ENCODE results near the gene PRKN. TPM values are rescaled to one million over a fixed set of nuclear protein-coding genes. Genes with fewer than 3 reads are reported as not detected.

PRKN gene
- total RNA-seq, 2 donors from 2014 or later = 7.6 to 7.9 TPM

DNA sequence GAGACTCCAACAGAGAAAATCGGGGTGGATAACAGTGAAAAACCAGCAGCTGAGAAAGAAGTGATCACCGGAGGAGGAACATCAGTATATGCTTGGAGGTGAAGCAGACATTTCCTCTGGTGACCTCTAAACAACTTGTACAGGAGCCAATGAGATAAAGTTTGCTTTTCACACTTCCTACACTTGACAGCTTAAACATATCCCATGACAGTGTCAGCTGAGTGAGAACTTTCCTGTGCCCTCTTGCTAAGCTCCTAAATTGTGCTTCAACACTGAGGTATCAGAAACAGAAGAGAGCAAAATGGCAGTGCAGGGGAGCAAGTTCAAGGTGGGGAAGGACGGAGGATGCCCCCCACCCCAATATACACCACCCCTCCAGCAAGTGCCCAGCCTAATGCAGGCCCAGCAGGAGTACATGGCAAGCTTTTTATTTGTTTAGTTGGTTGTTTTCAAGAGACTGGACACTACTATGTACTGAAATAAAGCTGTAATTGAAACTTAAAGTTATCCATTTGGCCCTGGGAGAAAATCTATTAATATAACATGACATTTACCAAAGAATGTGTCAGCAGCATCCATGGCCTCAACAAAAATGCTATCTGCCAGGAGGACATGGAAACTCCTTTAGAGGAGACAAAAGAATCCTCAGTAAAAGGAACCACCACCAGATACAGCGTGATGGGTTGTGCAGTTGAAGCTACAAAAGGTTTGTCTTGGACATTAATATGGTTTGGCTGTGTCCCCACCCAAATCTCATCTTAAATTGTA is 540.2 kb downstream of the PRKN start:
- intact Hi-C loops (cut with DNase I) = no loop called here
- no peak for DNase-seq (ENCODE audit: low spot score)

DNA sequence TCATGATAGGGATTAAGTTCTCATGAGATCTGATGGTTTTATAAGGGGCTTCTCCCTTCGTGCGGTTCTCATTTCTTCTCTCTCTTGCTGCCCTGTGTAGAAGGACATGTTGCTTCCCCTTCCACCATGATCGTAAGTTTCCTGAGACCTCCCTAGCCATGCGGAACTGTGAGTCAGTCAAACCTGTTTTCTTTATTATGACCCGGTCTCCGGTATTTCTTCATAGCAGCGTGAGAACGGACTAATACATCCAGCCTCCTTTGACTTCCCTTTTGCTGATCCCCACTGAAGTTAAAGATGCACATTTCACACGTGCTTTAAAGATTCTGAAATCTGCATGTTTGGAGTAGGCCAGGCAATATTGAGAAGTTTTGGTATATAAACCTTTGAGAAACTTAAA is 543.1 kb downstream of the PRKN start:
- no peak for DNase-seq (ENCODE audit: low spot score)
- intact Hi-C loops (cut with DNase I) = no loop called here

DNA sequence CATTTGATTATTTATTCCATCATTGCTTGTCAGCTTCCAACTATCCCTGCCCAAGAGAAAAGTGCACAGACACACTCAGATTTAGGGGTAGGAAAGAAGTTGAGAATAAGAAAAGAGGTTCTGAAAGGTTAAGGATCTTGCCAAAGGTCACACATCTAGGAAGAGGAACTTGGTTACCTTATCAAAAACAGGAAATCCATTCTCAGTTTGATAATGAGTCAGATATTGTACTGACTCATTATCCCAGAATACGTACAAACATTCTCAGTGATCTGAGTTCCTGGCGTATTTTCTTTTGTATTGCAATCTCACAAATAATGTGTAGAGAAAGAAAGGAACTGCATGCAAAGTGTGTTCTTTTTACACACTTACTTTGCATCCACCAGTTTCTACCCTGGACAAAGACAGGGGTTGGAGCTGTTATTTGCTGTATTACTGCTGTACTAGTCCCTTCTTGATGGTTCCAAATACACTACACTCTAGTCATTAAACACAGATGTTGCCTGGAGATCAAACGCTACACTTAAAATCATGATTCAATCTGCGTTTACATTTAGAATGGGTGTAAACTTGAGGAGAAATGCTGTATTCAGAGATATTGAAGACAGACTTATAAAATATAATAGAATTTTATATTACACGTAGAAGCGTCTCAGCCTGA is 545.7 kb downstream of the PRKN start:
- DNase-seq (ENCODE audit: low spot score) = no peak
- intact Hi-C loops (cut with DNase I) = no loop called here

- intact Hi-C loops (cut with DNase I) = no loop called here
- DNase-seq (ENCODE audit: low spot score) = no peak
Measured at GRCh38 chr6:162181111-162181510, 546.5 kb downstream of the PRKN start.

- intact Hi-C loops (cut with DNase I) = loop anchor here in 1 of 2 donors (1.0 kb wide), 1 partner anchor 12 kb away; no protein-coding TSS in a partner anchor
- no peak for DNase-seq (ENCODE audit: low spot score)
Measured at GRCh38 chr6:162179196-162179951, 548.2 kb downstream of the PRKN start.

DNA sequence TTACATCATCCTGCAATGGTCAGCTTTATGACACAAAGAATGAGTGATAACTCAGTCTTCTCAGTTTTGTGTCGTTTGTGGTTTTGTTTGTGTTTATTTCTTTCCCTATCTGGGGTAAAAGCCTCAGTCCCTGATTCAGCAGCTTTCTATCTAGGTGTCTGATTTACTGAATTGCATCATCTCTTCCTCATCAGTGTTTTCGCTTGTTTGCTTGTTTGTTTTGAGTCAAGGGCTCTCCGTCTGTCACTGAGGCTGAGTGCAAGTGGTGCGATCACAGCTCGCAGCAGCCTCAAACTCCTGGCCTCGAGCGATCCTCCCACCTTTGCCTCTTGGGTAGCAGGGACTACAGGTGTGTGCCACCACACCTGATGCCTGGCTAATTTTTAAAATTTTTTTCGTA is 548.9 kb downstream of the PRKN start:
- intact Hi-C loops (cut with DNase I) = loop anchor here in 1 of 2 donors (1.0 kb wide), 1 partner anchor 13 kb away; no protein-coding TSS in a partner anchor
- DNase-seq (ENCODE audit: low spot score) = no peak

- no peak for DNase-seq (ENCODE audit: low spot score)
- intact Hi-C loops (cut with DNase I) = no loop called here
Measured at GRCh38 chr6:162178266-162178665, 549.3 kb downstream of the PRKN start.

- no peak for DNase-seq (ENCODE audit: low spot score)
- intact Hi-C loops (cut with DNase I) = no loop called here
Measured at GRCh38 chr6:162177746-162178145, 549.8 kb downstream of the PRKN start.

- intact Hi-C loops (cut with DNase I) = no loop called here
- DNase-seq (ENCODE audit: low spot score) = no peak
Measured at GRCh38 chr6:162173466-162173865, 554.1 kb downstream of the PRKN start.

- intact Hi-C loops (cut with DNase I) = no loop called here
- no peak for DNase-seq (ENCODE audit: low spot score)
Measured at GRCh38 chr6:162165479-162165878, 562.1 kb downstream of the PRKN start.

DNA sequence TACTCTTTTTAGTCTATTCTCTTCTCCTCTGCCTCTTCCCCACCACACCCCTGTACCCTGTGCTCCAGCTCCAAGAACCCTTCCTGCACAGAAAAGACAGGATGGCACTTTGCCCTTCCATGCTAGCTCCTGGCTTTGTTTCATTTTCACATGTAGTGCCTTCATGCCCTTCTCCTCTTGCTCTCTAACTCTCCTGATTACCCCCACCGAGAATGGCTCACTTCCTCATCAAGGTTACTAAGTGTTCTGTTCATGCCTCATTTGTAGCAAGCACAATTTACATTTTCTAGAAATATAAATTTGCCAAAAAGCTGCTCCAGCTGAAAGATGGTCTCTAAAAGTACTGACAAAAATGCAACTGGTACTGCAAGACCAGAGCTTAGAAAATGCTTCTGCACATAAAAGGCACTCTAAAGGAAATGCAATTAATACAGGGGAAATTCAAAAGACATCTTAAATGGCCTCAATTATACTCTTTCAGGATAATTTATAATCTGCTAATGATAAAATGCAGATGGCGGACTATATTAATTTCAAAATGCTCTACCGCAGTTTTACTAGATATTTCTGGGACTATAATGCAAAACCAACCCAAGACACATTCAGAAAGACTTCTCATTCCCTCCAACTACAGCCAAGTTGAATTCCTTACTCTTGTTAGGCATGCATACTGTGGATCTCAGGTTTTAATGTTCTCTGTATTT is 570.2 kb downstream of the PRKN start:
- intact Hi-C loops (cut with DNase I) = no loop called here
- no peak for DNase-seq (ENCODE audit: low spot score)

- no peak for DNase-seq (ENCODE audit: low spot score)
- intact Hi-C loops (cut with DNase I) = no loop called here
Measured at GRCh38 chr6:162156146-162156545, 571.4 kb downstream of the PRKN start.

GRCh38 chr6:162154930-162155329 is 572.6 kb downstream of the PRKN start:
- no peak for DNase-seq (ENCODE audit: low spot score)
- intact Hi-C loops (cut with DNase I) = no loop called here

DNA sequence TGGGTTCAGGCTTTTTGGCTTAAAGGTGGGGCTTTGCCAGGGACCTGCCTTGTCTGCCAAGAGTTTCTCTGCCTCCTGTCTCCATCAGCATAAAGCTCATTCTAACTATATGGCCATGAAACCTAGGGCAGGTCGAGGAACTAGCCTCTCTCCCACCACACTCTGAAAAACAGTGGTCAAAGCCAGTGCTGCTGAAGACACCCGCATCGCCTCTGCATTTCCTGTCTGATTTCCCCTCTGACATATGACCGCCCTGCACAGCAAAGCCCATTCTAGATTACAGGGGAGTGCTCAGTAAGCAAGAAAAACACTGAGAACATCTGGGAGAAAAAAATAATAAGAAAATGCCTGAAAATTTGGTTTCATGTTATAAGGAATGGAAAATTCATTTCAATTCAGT is 573.6 kb downstream of the PRKN start:
- intact Hi-C loops (cut with DNase I) = no loop called here
- DNase-seq (ENCODE audit: low spot score) = no peak

DNA sequence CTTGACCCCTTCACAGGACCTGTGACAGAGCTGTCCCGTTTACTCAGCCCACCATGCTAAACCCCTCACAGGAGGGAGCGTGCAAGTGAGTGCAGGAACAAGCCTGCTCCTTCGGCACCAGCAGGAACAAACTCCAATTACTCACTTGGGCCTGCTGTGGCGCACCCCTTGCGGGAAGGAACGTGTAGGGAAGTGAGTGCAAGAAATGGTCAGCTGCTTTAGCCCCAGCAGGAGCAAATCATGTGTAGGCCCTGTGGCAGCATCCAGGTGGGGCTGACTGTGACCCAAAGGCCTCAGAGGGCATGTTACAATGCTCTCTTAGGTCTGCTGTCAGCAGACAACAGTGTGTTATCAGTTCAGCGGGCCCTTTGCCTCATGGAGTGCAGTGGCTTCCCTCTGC is 574.4 kb downstream of the PRKN start:
- DNase-seq (ENCODE audit: low spot score) = no peak
- intact Hi-C loops (cut with DNase I) = no loop called here

- intact Hi-C loops (cut with DNase I) = no loop called here
- DNase-seq (ENCODE audit: low spot score) = no peak
Measured at GRCh38 chr6:162151021-162151665, 576.4 kb downstream of the PRKN start.

DNA sequence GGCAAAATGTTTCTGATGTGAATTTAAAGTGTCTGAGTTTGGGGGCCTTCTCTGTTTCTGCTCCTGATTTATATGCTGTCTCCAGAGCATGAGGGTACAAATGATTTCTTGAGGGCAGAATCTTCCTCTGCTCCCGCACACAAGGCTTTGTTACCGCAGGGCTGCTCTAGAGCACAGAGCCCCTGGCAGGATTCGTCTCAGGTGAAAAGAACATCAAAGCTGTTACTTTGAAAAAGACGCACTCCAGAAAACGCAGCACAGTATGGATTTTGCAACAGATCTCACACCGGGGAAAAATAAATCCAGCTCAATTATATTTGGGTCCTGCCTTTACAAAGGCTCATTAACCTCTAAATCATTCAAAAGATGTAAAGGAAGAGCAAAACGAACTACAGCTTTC is 577.3 kb downstream of the PRKN start:
- no peak for DNase-seq (ENCODE audit: low spot score)
- intact Hi-C loops (cut with DNase I) = no loop called here

- intact Hi-C loops (cut with DNase I) = no loop called here
- DNase-seq (ENCODE audit: low spot score) = no peak
Measured at GRCh38 chr6:162149786-162150185, 577.8 kb downstream of the PRKN start.

DNA sequence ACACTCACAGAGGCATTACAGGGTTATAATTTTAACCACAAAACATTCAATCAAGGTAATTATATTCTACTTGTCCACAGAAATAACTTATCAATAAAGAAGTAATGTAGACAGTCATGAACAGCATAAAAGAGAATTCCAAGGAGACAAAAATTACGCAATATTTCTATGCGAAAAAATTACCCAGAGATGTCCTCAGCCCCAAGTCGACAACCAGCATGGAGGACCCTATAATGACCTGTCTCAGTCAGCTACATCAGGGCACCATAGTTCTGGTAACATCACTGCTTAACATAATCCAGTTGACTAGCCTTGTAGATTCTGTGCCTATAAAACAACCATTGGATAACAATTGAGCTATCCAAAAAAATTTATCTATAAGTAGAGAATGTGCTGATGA is 579.8 kb downstream of the PRKN start:
- DNase-seq (ENCODE audit: low spot score) = no peak
- intact Hi-C loops (cut with DNase I) = no loop called here
